Measurements from ENCODE around the gene TAF11L14.
"Not testable (repeated sequence)": the region's sequence is repeated elsewhere in the genome, so short reads cannot be mapped to it uniquely, and the experiment has no call there.

TAF11L14 gene

GRCh38 chr5:17620627-17621026 is 13.6 kb upstream of the TAF11L14 start:
- no peak overlapping the region for H3K4me3 ChIP-seq (ENCODE audit: low read depth, low read length)
- TF ChIP-seq, protein P1, sequence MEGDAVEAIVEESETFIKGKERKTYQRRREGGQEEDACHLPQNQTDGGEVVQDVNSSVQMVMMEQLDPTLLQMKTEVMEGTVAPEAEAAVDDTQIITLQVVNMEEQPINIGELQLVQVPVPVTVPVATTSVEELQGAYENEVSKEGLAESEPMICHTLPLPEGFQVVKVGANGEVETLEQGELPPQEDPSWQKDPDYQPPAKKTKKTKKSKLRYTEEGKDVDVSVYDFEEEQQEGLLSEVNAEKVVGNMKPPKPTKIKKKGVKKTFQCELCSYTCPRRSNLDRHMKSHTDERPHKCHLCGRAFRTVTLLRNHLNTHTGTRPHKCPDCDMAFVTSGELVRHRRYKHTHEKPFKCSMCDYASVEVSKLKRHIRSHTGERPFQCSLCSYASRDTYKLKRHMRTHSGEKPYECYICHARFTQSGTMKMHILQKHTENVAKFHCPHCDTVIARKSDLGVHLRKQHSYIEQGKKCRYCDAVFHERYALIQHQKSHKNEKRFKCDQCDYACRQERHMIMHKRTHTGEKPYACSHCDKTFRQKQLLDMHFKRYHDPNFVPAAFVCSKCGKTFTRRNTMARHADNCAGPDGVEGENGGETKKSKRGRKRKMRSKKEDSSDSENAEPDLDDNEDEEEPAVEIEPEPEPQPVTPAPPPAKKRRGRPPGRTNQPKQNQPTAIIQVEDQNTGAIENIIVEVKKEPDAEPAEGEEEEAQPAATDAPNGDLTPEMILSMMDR (IDR thresholded peaks at IDR 0.05; ENCODE audit: borderline replicate concordance, insufficient read depth, low read depth, low read length) = no peak

- no peak overlapping the region for H3K4me3 ChIP-seq (ENCODE audit: low read depth, low read length)
- TF ChIP-seq, protein P1 (IDR thresholded peaks at IDR 0.05; ENCODE audit: borderline replicate concordance, insufficient read depth, low read depth, low read length) = no peak
Measured at GRCh38 chr5:17625686-17626085, 8.6 kb upstream of the TAF11L14 start.

GRCh38 chr5:17631788-17632187 is 2.5 kb upstream of the TAF11L14 start, which contains the start of gene TAF11L13:
TAF11L13 (plus strand) TSS chr5:17632088.
- H3K4me3 ChIP-seq (ENCODE audit: low read depth, low read length) = not testable (repeated sequence)

DNA sequence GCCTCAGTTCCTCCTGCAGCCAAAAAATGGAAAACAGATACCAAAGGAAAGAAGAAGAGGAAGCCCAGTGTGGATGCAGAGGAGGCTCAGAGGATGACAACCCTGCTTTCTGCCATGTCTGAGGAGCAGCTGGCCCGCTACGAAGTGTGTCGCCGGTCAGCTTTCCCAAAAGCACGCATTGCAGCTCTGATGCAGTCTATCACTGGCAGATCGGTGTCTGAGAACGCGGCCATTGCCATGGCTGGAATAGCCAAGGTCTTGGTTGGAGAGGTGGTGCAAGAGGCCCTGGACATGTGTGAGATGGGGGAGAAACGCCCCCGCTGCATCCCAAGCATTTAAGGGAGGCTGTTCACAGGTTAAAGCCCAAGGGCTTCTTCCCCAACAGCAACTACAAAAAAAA is 15.0 kb downstream of the TAF11L14 start:
- H3K4me3 ChIP-seq (ENCODE audit: low read depth, low read length) = not testable (repeated sequence)

DNA sequence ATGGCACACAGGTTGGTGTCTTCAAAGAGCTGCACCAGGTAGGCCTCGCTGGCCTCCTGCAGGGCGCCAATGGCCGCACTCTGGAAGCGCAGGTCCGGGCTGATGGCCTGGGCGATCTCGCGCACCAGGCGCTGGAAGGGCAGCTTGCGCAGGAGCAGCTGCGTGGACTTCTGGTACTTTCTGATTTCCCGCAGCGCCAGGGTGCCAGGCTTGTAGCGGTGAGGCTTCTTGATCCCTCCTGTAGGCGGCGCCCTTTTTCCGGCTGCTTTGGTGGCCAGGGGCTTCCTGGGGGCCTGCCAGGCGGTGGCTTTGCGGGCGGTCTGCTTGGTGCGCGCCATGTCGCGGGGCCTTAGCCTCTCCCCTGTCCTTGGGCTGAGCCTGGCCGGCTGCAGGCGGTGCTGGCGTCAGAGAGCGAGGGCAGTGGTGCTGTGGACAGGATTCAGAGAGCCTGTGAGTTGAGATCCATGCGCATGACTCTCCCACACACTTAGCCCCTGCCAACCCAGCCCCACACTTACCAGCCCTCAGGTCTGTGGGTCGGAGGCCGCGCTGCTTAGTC is 21.0 kb downstream of the TAF11L14 start:
- not testable (repeated sequence) for H3K4me3 ChIP-seq (ENCODE audit: low read depth, low read length)

GRCh38 chr5:17655921-17656320 is 21.7 kb downstream of the TAF11L14 start:
- TF ChIP-seq, protein P1 (IDR thresholded peaks at IDR 0.05; ENCODE audit: borderline replicate concordance, insufficient read depth, low read depth, low read length) = no peak
- no peak overlapping the region for H3K4me3 ChIP-seq (ENCODE audit: low read depth, low read length)

DNA sequence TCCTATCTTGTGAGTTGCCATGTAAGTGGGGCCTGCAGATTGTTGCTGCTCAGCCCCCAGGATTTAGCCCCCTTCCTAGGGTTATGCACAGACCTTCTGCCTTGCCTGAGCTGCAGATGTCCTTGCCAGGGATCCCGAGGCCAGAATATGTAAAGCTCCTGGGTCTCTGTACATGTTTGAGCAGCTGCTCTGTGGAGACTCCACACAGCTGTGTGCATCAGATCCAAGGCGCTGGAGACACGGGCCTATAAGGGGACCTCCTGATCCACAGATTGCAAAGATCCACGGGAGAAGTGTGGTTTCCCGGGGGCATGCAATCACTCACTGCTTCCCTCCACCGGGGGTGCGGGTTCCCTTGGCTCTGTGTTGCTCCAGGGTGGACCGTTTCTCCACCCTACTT is 28.9 kb downstream of the TAF11L14 start:
- TF ChIP-seq, protein P1 (IDR thresholded peaks at IDR 0.05; ENCODE audit: borderline replicate concordance, insufficient read depth, low read depth, low read length) = no peak
- H3K4me3 ChIP-seq (ENCODE audit: low read depth, low read length) = no peak overlapping the region

- TF ChIP-seq, protein P1 (IDR thresholded peaks at IDR 0.05; ENCODE audit: borderline replicate concordance, insufficient read depth, low read depth, low read length) = no peak
- no peak overlapping the region for H3K4me3 ChIP-seq (ENCODE audit: low read depth, low read length)
Measured at GRCh38 chr5:17665836-17666235, 31.6 kb downstream of the TAF11L14 start.

GRCh38 chr5:17666726-17667235 is 32.5 kb downstream of the TAF11L14 start:
- H3K4me3 ChIP-seq (ENCODE audit: low read depth, low read length) = no peak overlapping the region
- TF ChIP-seq, protein P1 (IDR thresholded peaks at IDR 0.05; ENCODE audit: borderline replicate concordance, insufficient read depth, low read depth, low read length) = no peak

Data from GM12875 (cell line).